ENCODE measurements around the gene SLC35G6. TPM values are rescaled to one million over a fixed set of nuclear protein-coding genes. Genes with fewer than 3 reads are reported as not detected.

SLC35G6 gene
- total RNA-seq, 1 donor from 2014 or later = not detected

DNA sequence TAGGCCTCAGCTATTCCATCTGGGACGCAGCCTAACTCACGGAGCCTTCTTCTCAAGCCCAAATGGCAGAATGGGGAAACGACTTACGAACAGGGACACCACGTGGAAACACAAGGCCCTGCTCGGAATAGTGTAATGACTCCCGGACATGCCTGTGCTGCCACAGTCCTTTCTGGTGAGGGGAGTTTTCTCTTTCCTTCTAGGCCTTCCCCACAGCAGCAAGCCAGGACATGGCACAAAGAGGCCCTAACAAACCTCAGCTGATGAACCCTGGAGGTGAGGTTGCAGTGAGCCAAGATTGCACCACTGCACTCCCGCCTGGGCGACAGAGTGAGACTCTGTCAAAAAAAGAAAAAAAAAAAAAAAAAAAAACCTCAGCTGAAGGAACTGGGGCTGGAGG lies 17.2 kb upstream of the SLC35G6 start:
- no peaks in the 10 kb centered on the region for H3K27me3 ChIP-seq
- no peaks in the 10 kb centered on the region for H3K9me3 ChIP-seq
- intact Hi-C loops (cut with DNase I) = no loop called here
- no peak overlapping the region for H3K27ac ChIP-seq
- TF ChIP-seq, protein P1, sequence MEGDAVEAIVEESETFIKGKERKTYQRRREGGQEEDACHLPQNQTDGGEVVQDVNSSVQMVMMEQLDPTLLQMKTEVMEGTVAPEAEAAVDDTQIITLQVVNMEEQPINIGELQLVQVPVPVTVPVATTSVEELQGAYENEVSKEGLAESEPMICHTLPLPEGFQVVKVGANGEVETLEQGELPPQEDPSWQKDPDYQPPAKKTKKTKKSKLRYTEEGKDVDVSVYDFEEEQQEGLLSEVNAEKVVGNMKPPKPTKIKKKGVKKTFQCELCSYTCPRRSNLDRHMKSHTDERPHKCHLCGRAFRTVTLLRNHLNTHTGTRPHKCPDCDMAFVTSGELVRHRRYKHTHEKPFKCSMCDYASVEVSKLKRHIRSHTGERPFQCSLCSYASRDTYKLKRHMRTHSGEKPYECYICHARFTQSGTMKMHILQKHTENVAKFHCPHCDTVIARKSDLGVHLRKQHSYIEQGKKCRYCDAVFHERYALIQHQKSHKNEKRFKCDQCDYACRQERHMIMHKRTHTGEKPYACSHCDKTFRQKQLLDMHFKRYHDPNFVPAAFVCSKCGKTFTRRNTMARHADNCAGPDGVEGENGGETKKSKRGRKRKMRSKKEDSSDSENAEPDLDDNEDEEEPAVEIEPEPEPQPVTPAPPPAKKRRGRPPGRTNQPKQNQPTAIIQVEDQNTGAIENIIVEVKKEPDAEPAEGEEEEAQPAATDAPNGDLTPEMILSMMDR (IDR thresholded peaks at IDR 0.05) = no peak
- H3K4me3 ChIP-seq = no peak overlapping the region
- peaks cover 41% of the 10 kb centered on the region for H3K36me3 ChIP-seq
- no peak for DNase-seq
- H3K4me1 ChIP-seq = peaks cover 4% of the 10 kb centered on the region
- no peak for ATAC-seq

- Histone ChIP-seq H3K4me1 (peaks cover 10% of the 10 kb centered on the region), H3K27ac (peak overlapping the region; percentile 61), H3K9me3 (no peaks in the 10 kb centered on the region), H3K27me3 (no peaks in the 10 kb centered on the region), H3K4me3 (no peak overlapping the region), H3K36me3 (peaks cover 41% of the 10 kb centered on the region)
- DNase-seq = peak; percentile 87
- peak; percentile 75 for ATAC-seq
- intact Hi-C loops (cut with DNase I) = no loop called here
- TF ChIP-seq, protein P1 (IDR thresholded peaks at IDR 0.05) = no peak
Observed at GRCh38 chr17:7465597-7466275, 15.5 kb upstream of the SLC35G6 start.

DNA sequence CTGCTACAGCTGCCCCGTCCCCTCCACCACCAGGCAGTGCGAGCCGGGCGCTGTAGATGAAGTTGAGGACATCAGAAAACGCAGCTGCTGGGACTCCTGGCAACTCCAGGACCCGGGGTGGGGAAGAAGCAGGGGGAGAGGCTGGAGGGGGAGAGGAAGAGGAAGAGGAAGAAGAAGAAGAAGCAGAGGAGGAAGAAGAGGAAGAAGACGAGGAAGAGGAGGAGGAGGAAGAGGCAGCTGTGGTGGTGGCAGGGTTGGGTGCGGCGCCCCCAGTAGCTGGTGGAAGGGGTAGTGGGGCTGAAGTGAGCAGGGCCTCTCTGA lies 15.0 kb upstream of the SLC35G6 start:
- peaks cover 41% of the 10 kb centered on the region for H3K36me3 ChIP-seq
- no peaks in the 10 kb centered on the region for H3K27me3 ChIP-seq
- no peak overlapping the region for H3K4me3 ChIP-seq
- DNase-seq (no peak), ATAC-seq (no peak)
- peaks cover 10% of the 10 kb centered on the region for H3K4me1 ChIP-seq
- H3K9me3 ChIP-seq = no peaks in the 10 kb centered on the region
- peak overlapping the region; percentile 61 for H3K27ac ChIP-seq
- TF ChIP-seq, protein P1 (IDR thresholded peaks at IDR 0.05) = no peak
- intact Hi-C loops (cut with DNase I) = no loop called here

- TF ChIP-seq, protein P1 (IDR thresholded peaks at IDR 0.05) = no peak
- DNase-seq = no peak
Observed at GRCh38 chr17:7466639-7467341, 14.5 kb upstream of the SLC35G6 start.

GRCh38 chr17:7467498-7467897 lies 13.7 kb upstream of the SLC35G6 start:
- H3K36me3 ChIP-seq = peaks cover 35% of the 10 kb centered on the region
- ATAC-seq = no peak
- H3K9me3 ChIP-seq = no peaks in the 10 kb centered on the region
- no peaks in the 10 kb centered on the region for H3K27me3 ChIP-seq
- TF ChIP-seq, protein P1 (IDR thresholded peaks at IDR 0.05) = no peak
- intact Hi-C loops (cut with DNase I) = no loop called here
- no peak for DNase-seq
- H3K27ac ChIP-seq = peak overlapping the region; percentile 61
- H3K4me3 ChIP-seq = no peak overlapping the region
- peaks cover 17% of the 10 kb centered on the region for H3K4me1 ChIP-seq

More at GRCh38 chr17:7466639-7467341, 14.5 kb upstream of the SLC35G6 start:
- Histone ChIP-seq H3K9me3 (no peaks in the 10 kb centered on the region), H3K27ac (peak overlapping the region; percentile 61), H3K27me3 (no peaks in the 10 kb centered on the region), H3K4me3 (no peak overlapping the region), H3K4me1 (peaks cover 14% of the 10 kb centered on the region), H3K36me3 (peaks cover 41% of the 10 kb centered on the region)
- intact Hi-C loops (cut with DNase I) = no loop called here
- peak; percentile 23 for ATAC-seq
